ENCODE data around the gene SLC25A22. TPM values are rescaled to one million over a fixed set of nuclear protein-coding genes. Genes with fewer than 3 reads are reported as not detected.

Gene SLC25A22
- total and polyA plus RNA-seq, 10 of the 15 experiments (the other 5 are each of a cell fraction or from before 2014, with no cell fraction given) = 0.27 to 27.0 (median 8.2) TPM

- SMC1A ChIA-PET (ENCODE audit: uncharacterized antibody, unreplicated experiment) = no interaction called here
- H3K4me3 ChIP-seq = no peak overlapping the region
- H3K27me3 ChIP-seq (replicated peaks in 1 of 2; ENCODE audit: control insufficient read depth in 2 of 2, insufficient read depth in 2 of 2, low read length in 1 of 2) = no peaks in the 10 kb centered on the region
- RAD21 ChIA-PET (ENCODE audit: unreplicated experiment) = no interaction called here
- no peaks in the 10 kb centered on the region for H4K20me1 ChIP-seq (ENCODE audit: control insufficient read depth, insufficient read depth)
- ATAC-seq (no peak), DNase-seq (ENCODE audit: low read depth, low spot score) (no peak), FAIRE-seq (no peak)
- H3K27ac ChIP-seq (ENCODE audit: control insufficient read depth, insufficient read depth) = no peak overlapping the region
- POLR2A ChIA-PET = no interaction called here
- in situ Hi-C loops (cut with MboI) (no loop called here), intact Hi-C loops (cut with micrococcal nuclease; ENCODE audit: unreplicated experiment) (no loop called here)
- H3K4me1 ChIP-seq (ENCODE audit: control insufficient read depth, insufficient read depth, low read length) = peaks cover 7% of the 10 kb centered on the region
- 92% methylated on average over 32 of the region's 32 CpGs for WGBS (ENCODE audit: insufficient coverage, insufficient replicate concordance, low lambda C conversion rate, missing lambda C conversion rate)
- no peak overlapping the region for H2AFZ ChIP-seq (ENCODE audit: control insufficient read depth, low read depth, low read length)
- H3K9ac ChIP-seq (ENCODE audit: control insufficient read depth, insufficient read depth, low read length) = no peak overlapping the region; the same call in 1 of the 2 replicates
- no TSS peak for BruUV-seq (replicated peaks)
- peaks cover 7 to 29% of the 10 kb centered on the region in 2 experiments; a peak in 3 of 4 replicates for H3K36me3 ChIP-seq (ENCODE audit: control insufficient read depth in 2 of 2, insufficient read depth in 2 of 2, low read length in 1 of 2)
- no peaks in the 10 kb centered on the region for H3K9me3 ChIP-seq (replicated peaks; ENCODE audit: control insufficient read depth, insufficient read depth, low read length)
- H3K79me2 ChIP-seq (ENCODE audit: control insufficient read depth, insufficient read depth, low read length) = peaks cover 19% of the 10 kb centered on the region
- H3K4me2 ChIP-seq (ENCODE audit: control insufficient read depth, insufficient read depth) = no peak overlapping the region
- CTCF ChIA-PET = no interaction called here
- TF ChIP-seq, protein P1, sequence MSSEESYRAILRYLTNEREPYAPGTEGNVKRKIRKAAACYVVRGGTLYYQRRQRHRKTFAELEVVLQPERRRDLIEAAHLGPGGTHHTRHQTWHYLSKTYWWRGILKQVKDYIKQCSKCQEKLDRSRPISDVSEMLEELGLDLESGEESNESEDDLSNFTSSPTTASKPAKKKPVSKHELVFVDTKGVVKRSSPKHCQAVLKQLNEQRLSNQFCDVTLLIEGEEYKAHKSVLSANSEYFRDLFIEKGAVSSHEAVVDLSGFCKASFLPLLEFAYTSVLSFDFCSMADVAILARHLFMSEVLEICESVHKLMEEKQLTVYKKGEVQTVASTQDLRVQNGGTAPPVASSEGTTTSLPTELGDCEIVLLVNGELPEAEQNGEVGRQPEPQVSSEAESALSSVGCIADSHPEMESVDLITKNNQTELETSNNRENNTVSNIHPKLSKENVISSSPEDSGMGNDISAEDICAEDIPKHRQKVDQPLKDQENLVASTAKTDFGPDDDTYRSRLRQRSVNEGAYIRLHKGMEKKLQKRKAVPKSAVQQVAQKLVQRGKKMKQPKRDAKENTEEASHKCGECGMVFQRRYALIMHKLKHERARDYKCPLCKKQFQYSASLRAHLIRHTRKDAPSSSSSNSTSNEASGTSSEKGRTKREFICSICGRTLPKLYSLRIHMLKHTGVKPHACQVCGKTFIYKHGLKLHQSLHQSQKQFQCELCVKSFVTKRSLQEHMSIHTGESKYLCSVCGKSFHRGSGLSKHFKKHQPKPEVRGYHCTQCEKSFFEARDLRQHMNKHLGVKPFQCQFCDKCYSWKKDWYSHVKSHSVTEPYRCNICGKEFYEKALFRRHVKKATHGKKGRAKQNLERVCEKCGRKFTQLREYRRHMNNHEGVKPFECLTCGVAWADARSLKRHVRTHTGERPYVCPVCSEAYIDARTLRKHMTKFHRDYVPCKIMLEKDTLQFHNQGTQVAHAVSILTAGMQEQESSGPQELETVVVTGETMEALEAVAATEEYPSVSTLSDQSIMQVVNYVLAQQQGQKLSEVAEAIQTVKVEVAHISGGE (CRISPR knock-in tag; IDR thresholded peaks at IDR 0.05) = no peak
- TF ChIP-seq SMARCA5 (IDR thresholded peaks at IDR 0.05) (no peak), BCLAF1 (IDR thresholded peaks at IDR 0.05) (no peak), SUPT20H (IDR thresholded peaks at IDR 0.05; ENCODE audit: borderline replicate concordance, control insufficient read depth, low read depth, low read length) (no peak), SIX5 (IDR thresholded peaks at IDR 0.05; ENCODE audit: low read depth, low read length, severe bottlenecking) (no peak), IKZF2 (IDR thresholded peaks at IDR 0.05) (no peak), DPF2 (IDR thresholded peaks at IDR 0.05) (no peak), ASH2L (IDR thresholded peaks at IDR 0.05; ENCODE audit: borderline replicate concordance, low read depth) (no peak), TCF7 (IDR thresholded peaks at IDR 0.05; ENCODE audit: borderline replicate concordance) (no peak), TAF1 (IDR thresholded peaks at IDR 0.05; ENCODE audit: borderline replicate concordance, low read depth, low read length) (no peak), BRCA1 (IDR thresholded peaks at IDR 0.05; ENCODE audit: low read depth, low read length) (no peak), CTCF (IDR thresholded peaks at IDR 0.05 in 2 of 3, conservative IDR thresholded peaks at IDR 0.05 in 1 of 3; ENCODE audit: control insufficient read depth in 2 of 3, extremely low read depth in 1 of 3, insufficient read depth in 1 of 3, low read depth in 3 of 3, low read length in 3 of 3) (no peak)
- TF ChIP-seq, protein P2, sequence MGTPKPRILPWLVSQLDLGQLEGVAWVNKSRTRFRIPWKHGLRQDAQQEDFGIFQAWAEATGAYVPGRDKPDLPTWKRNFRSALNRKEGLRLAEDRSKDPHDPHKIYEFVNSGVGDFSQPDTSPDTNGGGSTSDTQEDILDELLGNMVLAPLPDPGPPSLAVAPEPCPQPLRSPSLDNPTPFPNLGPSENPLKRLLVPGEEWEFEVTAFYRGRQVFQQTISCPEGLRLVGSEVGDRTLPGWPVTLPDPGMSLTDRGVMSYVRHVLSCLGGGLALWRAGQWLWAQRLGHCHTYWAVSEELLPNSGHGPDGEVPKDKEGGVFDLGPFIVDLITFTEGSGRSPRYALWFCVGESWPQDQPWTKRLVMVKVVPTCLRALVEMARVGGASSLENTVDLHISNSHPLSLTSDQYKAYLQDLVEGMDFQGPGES (IDR thresholded peaks at IDR 0.05) = no peak
These were observed 27.2 kb downstream of the SLC25A22 start for GRCh38 chr11:770642-771616.
